Esophagus (tissue), 2 donors: ENCODE results near the gene TVP23A. TPM values are rescaled to one million over a fixed set of nuclear protein-coding genes. Genes with fewer than 3 reads are reported as not detected.

Experiments
- H3K27ac ChIP-seq, 2 donors: one replicate each; pipeline ENCODE4 v1.5.1; 2013; ENCODE audit warnings: low read depth in 2 of 2, mild to moderate bottlenecking in 2 of 2, inconsistent platforms in 1 of 2, low read length in 1 of 2, moderate library complexity in 1 of 2
- H3K27me3 ChIP-seq, 2 donors: one replicate each; pipeline ENCODE4 v1.6.1; 2013; ENCODE audit warnings: low read length in 2 of 2, control low read depth in 1 of 2, mild to moderate bottlenecking in 1 of 2; ENCODE audit not compliant: insufficient read depth in 2 of 2, control insufficient read depth in 1 of 2
- H3K36me3 ChIP-seq, 2 donors: one replicate each; pipeline ENCODE4 v1.6.1; 2013; ENCODE audit warnings: low read length in 1 of 2; ENCODE audit not compliant: control insufficient read depth in 2 of 2, insufficient read depth in 2 of 2
- H3K4me1 ChIP-seq, 2 donors: one replicate each; pipeline ENCODE4 v1.6.1; 2013; ENCODE audit warnings: low read length in 1 of 2; ENCODE audit not compliant: control insufficient read depth in 2 of 2, insufficient read depth in 2 of 2
- H3K4me3 ChIP-seq, 2 donors: one replicate each; pipeline ENCODE4 v1.5.1; 2013; ENCODE audit warnings: low read length in 2 of 2, mild to moderate bottlenecking in 2 of 2, low read depth in 1 of 2, moderate library complexity in 1 of 2
- H3K9me3 ChIP-seq, 2 donors: one replicate each; pipeline ENCODE4 v1.6.1; 2013; ENCODE audit warnings: mild to moderate bottlenecking in 2 of 2, low read depth in 1 of 2, low read length in 1 of 2, moderate library complexity in 1 of 2; ENCODE audit not compliant: control insufficient read depth in 2 of 2, insufficient read depth in 1 of 2
- WGBS, 2 donors: extraction: QIAGEN DNeasy Blood & Tissue Kit; methylation state at CpG; one replicate each; pipeline ENCODE4 v1.1.7; 2013; 5-methylcytosine and 5-hydroxymethylcytosine counted together
- polyA plus RNA-seq, 2 donors: library from polyadenylated mRNA; stranded (reverse); fragments of 200-250 nt; gene quantifications; one replicate each; pipeline ENCODE4 v1.2.3, GENCODE V29; 2013
- donor health status: healthy with polysubstance abuse.
- donor health status: Bipolar disorder and iron deficiency.

Gene TVP23A
- polyA plus RNA-seq, 2 donors, result 0.05 to 0.08 TPM

DNA sequence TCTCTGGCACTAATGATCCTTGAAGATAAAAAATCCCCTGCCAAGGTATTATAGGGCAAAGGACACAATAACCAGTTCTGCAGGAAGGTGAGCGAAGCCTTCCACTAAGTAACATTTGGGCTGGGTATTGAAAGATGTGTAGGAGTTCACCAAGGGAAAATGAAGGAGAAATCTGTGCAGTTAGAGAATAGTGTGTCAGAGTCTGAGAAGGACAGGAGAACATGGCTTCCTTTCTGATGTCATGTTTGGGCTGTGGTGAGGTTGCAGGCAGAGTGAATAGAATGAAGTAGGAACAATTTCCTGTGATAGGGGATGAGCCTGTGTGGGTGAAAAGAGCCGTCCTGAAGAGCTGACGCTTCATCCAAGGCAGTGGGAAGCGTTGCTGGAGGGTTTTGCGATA is 34.4 kb upstream of the TVP23A start:
- 79 to 80% methylated on average over 5 of the region's 5 CpGs for WGBS, 2 donors

DNA sequence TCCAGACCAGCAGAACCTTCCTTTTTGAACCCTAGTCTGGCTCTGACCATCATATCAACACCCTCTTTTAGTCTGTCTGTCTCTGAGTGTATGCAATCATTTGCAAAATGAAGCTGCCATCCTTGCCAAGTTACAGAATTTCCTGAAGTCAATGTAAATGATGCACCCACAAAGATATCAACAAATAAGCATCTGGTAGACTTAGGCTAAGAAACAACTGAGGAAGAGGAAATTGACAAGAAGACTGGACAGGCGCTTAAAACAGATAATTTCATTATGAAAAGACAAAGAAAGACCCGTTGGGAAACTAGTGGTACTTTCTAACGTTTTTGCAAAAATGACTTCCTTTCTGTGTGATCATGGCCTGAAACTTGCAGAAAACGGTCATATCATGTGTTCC is 33.7 kb upstream of the TVP23A start:
- no peak overlapping the region for H3K27ac ChIP-seq
- 49 to 61% methylated on average over 4 of the region's 4 CpGs for WGBS, 2 donors
- no peaks in the 10 kb centered on the region for H3K36me3 ChIP-seq
- no peaks in the 10 kb centered on the region for H3K27me3 ChIP-seq
- H3K4me1 ChIP-seq, result peaks cover 0 to 3% of the 10 kb centered on the region in 2 donors
- no peaks in the 10 kb centered on the region for H3K9me3 ChIP-seq
- no peak overlapping the region for H3K4me3 ChIP-seq

More for the DNA sequence above, 34.4 kb upstream of the TVP23A start:
- Histone ChIP-seq H3K9me3 (no peaks in the 10 kb centered on the region), H3K4me1 (peaks cover 0 to 3% of the 10 kb centered on the region in 2 donors), H3K4me3 (no peak overlapping the region), H3K27ac (no peak overlapping the region), H3K36me3 (no peaks in the 10 kb centered on the region), H3K27me3 (no peaks in the 10 kb centered on the region)

DNA sequence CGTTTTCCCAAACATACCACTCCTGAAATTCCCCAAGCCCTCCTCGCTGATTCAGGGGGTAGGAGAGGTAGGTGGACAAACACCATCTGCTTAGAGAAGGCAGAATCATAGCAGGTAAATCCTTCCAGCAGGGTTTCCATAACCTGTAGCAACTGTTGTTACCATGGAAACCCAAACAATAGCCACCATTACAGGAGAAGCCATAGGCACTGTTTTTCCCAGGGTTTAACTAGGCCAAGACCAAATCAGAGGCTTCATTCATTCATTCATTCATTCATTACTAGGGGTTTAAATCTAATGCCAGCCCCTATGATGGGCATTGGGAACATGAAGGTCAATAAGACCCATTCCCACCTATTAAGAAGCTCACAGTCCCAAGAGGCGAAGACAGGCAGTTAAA is 32.9 kb upstream of the TVP23A start:
- H3K36me3 ChIP-seq, result no peaks in the 10 kb centered on the region
- H3K4me3 ChIP-seq, result no peak overlapping the region
- no peak overlapping the region for H3K27ac ChIP-seq
- no peaks in the 10 kb centered on the region for H3K9me3 ChIP-seq
- H3K27me3 ChIP-seq, result no peaks in the 10 kb centered on the region
- H3K4me1 ChIP-seq, result peaks cover 0 to 3% of the 10 kb centered on the region in 2 donors
- 91 to 93% methylated on average over 3 of the region's 3 CpGs for WGBS, 2 donors

DNA sequence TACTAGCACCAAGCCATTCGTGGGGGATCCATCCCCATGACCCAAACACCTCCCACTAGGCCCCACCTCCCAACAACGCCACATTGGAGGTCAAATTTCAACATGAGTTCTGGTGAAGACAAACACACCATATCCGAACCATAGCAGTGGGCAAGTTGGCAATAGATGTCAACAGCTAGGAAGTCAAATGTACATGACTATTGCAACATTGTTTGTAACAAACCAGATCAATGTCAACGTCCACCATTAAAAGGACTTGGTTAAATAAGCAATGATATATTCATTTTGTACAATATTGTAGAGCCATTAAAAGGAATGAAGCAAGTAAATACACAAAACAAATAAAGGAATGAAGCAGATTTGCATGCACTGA is 31.9 kb upstream of the TVP23A start:
- H3K4me3 ChIP-seq, result no peak overlapping the region
- H3K36me3 ChIP-seq, result no peaks in the 10 kb centered on the region
- WGBS, 2 donors, result 82 to 84% methylated on average over 4 of the region's 4 CpGs
- no peaks in the 10 kb centered on the region for H3K27me3 ChIP-seq
- H3K4me1 ChIP-seq, result peaks cover 0 to 3% of the 10 kb centered on the region in 2 donors
- no peaks in the 10 kb centered on the region for H3K9me3 ChIP-seq
- no peak overlapping the region for H3K27ac ChIP-seq

DNA sequence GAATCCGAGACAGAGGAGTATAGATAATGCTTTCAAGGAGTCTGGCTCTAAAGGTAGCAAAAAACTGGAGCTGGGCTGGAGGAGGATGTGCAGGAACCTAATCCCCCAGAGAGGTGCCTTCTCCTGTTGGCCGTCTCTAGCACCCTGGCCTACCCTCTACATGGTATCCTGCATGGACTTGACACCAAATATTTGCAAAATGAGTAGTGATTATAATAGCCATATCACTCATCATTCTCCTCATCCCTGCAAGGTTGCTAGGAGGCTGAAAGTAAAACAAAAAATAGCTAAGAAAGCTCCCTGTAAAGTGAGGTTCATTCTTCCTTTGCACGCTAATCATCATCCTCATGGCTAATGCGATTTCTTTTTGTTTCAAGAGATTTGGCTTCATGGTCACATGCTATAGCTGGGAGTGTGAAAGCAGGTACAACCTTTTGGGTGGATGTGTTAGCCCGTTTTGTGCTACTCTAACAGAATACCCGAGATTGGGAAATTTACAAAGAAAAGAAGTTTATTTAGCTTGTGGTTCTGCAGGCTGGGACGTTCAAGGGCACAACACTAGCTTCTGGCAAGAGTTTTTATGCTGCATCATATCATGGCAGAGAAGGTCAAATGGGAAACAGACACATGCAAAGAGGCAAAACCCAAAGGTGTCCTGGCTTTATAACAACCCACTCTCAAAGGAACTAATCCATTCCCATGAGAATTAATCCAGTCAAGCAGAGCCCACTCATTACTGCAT is 31.3 kb upstream of the TVP23A start:
- H3K4me3 ChIP-seq, result no peak overlapping the region
- no peaks in the 10 kb centered on the region for H3K36me3 ChIP-seq
- H3K27me3 ChIP-seq, result no peaks in the 10 kb centered on the region
- 61 to 69% methylated on average over 7 of the region's 7 CpGs for WGBS, 2 donors
- H3K27ac ChIP-seq, result no peak overlapping the region
- no peaks in the 10 kb centered on the region for H3K9me3 ChIP-seq
- H3K4me1 ChIP-seq, result peaks cover 0 to 3% of the 10 kb centered on the region in 2 donors

DNA sequence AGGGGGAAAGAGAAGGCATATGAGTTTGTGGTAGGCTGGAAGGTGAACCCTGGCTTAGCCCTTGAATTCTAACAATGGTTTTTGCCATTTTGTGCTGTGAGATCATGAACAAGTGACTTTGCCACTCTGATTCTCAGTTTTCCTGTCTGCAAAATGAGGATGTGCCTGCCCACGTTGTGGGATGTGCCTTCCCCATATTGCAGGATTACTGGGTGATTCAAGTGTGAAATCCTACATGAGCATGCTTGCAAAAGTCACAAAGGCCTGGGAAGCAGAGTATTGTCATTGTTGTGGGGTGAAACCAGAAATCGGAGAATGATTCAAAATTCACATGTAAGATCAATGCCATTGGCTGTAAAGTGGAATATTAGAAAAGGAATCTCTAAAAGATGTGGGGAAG is 28.6 kb upstream of the TVP23A start:
- no peaks in the 10 kb centered on the region for H3K36me3 ChIP-seq
- no peak overlapping the region for H3K27ac ChIP-seq
- H3K9me3 ChIP-seq, result no peaks in the 10 kb centered on the region
- no peaks in the 10 kb centered on the region for H3K4me1 ChIP-seq
- H3K27me3 ChIP-seq, result no peaks in the 10 kb centered on the region
- H3K4me3 ChIP-seq, result no peak overlapping the region
- 45 to 51% methylated on average over 2 of the region's 2 CpGs for WGBS, 2 donors

DNA sequence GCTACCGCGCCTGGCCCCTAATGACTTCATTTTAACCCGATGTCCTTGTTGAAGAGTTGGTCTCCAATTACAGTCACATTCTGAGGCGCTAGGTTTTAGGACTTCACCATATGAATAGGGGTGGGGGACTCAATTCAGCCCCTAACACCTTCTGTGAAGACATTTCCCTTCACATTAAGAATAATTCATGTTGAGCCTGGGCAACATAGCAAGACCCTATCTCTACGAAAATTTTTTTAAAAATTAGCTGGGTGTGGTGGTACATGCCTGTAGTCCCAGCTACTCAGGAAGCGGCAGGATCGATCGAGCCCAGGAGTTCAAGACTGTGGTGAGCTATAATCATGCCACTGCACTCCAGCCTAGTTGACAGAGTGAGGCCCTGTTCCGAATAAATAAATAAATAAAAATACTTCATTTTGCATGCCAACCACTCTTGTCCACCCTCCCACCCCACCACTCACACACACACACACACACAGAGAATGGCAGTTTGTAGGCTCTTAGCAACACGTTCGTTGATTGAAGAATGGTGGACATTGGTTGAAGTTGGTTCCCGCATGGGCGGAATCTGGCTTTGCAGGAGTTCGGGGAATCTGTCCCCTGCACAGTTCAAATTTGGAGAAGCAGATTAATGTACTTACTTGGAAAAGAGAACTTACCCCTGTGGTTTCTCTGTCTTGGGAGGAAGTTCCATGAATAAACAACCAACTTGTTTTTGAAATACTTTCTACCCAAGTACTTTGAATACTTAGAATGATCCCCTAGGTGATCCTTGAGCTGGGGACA is 27.8 kb upstream of the TVP23A start:
- WGBS, 2 donors, result 89 to 96% methylated on average over 14 of the region's 14 CpGs
- Histone ChIP-seq H3K36me3 (no peaks in the 10 kb centered on the region), H3K27ac (no peak overlapping the region), H3K27me3 (no peaks in the 10 kb centered on the region), H3K4me1 (no peaks in the 10 kb centered on the region), H3K4me3 (no peak overlapping the region), H3K9me3 (no peaks in the 10 kb centered on the region)

DNA sequence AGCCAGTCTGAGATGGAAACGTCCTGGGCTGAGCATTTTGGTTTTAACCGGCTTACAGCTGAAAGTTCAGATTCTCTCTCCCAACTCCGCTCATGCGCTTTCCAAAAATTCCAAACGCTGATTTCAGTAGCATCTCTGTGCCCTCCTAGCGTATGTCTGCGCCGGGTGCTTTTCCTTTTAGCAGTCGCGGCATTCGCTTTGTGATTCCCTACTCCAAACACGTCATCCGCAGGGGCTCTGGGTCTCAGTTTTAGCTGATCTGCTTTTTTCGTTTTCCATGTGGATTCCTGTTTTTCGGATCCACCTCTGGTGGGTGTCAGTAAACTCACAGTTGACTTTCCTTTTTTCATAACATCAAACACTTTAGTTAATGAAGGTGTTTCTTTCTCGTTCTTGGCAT is 22.1 kb upstream of the TVP23A start:
- H3K36me3 ChIP-seq, result no peaks in the 10 kb centered on the region
- H3K27ac ChIP-seq, result no peak overlapping the region
- no peak overlapping the region for H3K4me3 ChIP-seq
- no peaks in the 10 kb centered on the region for H3K4me1 ChIP-seq
- H3K9me3 ChIP-seq, result no peaks in the 10 kb centered on the region
- 75 to 76% methylated on average over 16 of the region's 16 CpGs for WGBS, 2 donors
- no peaks in the 10 kb centered on the region for H3K27me3 ChIP-seq

DNA sequence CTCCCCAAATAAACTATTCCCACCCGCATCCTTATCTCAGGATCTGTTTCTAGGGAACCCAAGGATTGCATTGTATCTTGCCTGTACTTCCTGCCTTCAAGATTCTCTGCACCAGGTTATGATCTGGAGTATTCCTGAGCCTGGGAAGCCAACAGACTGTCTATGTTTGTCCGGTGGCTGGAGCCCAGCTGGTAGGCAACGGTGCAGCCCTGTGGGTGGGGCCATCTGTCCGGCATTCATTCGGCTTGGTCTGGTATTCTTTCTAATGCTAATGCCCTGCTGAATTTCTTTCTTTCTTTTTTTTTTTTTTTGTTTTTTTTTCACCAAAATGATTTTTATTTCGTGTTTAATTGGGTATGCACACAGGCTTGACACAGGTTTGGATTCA is 20.7 kb upstream of the TVP23A start:
- no peaks in the 10 kb centered on the region for H3K9me3 ChIP-seq
- H3K27ac ChIP-seq, result no peak overlapping the region
- no peaks in the 10 kb centered on the region for H3K27me3 ChIP-seq
- WGBS, 2 donors, result 57 to 61% methylated on average over 6 of the region's 6 CpGs
- H3K36me3 ChIP-seq, result no peaks in the 10 kb centered on the region
- no peak overlapping the region for H3K4me3 ChIP-seq
- no peaks in the 10 kb centered on the region for H3K4me1 ChIP-seq
